Right cardiac atrium (tissue), 5 donors: Measurements from ENCODE around the gene THSD7B. TPM values are rescaled to one million over a fixed set of nuclear protein-coding genes. Genes with fewer than 3 reads are reported as not detected.

ENCODE experiments used
- ATAC-seq, 2 donors: fragments of 200-7000 bp; cut with Tn5 transposase; one replicate each; pipeline versions ENCODE4 v1.8.0 to v1.9.1; 2020; ENCODE audit warnings: moderate library complexity in 2 of 2, mild to moderate bottlenecking in 1 of 2
- DNase-seq, 3 donors: peaks; one replicate each; pipeline ENCODE4 v3.0.0-alpha.2; 2020
- H3K27ac ChIP-seq: one replicate; pipeline ENCODE4 v1.5.1; 2013; ENCODE audit warnings: mild to moderate bottlenecking, low read length, control low read depth, moderate library complexity
- H3K27me3 ChIP-seq: one replicate; pipeline ENCODE4 v1.6.1; 2013; ENCODE audit not compliant: control insufficient read depth, insufficient read depth
- H3K4me1 ChIP-seq: one replicate; pipeline ENCODE4 v1.6.1; 2013; ENCODE audit warnings: low read length; ENCODE audit not compliant: control insufficient read depth, insufficient read depth
- H3K4me3 ChIP-seq: one replicate; pipeline ENCODE4 v1.5.1; 2013; ENCODE audit warnings: low read length, control low read depth
- H3K9me3 ChIP-seq: one replicate; pipeline ENCODE4 v1.6.1; 2013; ENCODE audit warnings: low read length; ENCODE audit not compliant: control insufficient read depth
- WGBS: extraction: QIAGEN DNeasy Blood & Tissue Kit; methylation state at CpG from one replicate; pipeline ENCODE4 v1.1.7; 2013; 5-methylcytosine and 5-hydroxymethylcytosine counted together
- intact Hi-C, 4 donors: fragments of 100-400 bp; cut with DNase I; formaldehyde crosslinking; loops; one replicate each; pipeline versions ENCODE4 v1.11.0 to v1.14.0; 2022 to 2023
- polyA plus RNA-seq: library from polyadenylated mRNA; stranded (reverse); fragments of 200-250 nt; gene quantifications from one replicate; pipeline ENCODE4 v1.2.3, GENCODE V29; 2013
- total RNA-seq, 4 donors: library from RNA; stranded (reverse); fragmentation: NEBNext Ultra II Directional; extraction: Animal tissue kit (Norgen Biotek cat#: 25700); gene quantifications; one replicate each; pipeline ENCODE4 v1.2.1, GENCODE V29; 2021
- donor health status: healthy with polysubstance abuse.
- donor health status: DM: no; HTN: yes; CAD: no.
- donor health status: DM: no; HTN: no; CAD: no.
- donor health status: DM: no; HTN: yes; CAD: no; lungs with severe emphysema.
- donor health status: DM: yes; HTN: yes; CAD: no.

Gene THSD7B
- total and polyA plus RNA-seq, 5 donors = 0.14 to 0.76 (median 0.19) TPM

- Histone ChIP-seq H3K4me1 (no peaks in the 10 kb centered on the region), H3K9me3 (no peaks in the 10 kb centered on the region), H3K27ac (no peak overlapping the region), H3K4me3 (no peak overlapping the region), H3K27me3 (no peaks in the 10 kb centered on the region)
- intact Hi-C loops = no loop called here
- WGBS = 96% methylated on average over 1 of the region's 1 CpG
- DNase-seq = no peak
- ATAC-seq = no peak
Observed at GRCh38 chr2:136997557-136997956, 232.2 kb downstream of the THSD7B start.

- intact Hi-C loops = no loop called here
- Histone ChIP-seq H3K4me3 (no peak overlapping the region), H3K4me1 (no peaks in the 10 kb centered on the region), H3K9me3 (no peaks in the 10 kb centered on the region), H3K27ac (no peak overlapping the region), H3K27me3 (no peaks in the 10 kb centered on the region)
- no peak for DNase-seq
- no peak for ATAC-seq
- WGBS = 80% methylated on average over 2 of the region's 2 CpGs
Observed at GRCh38 chr2:137000811-137001210, 235.5 kb downstream of the THSD7B start.

GRCh38 chr2:137002896-137003295, 237.6 kb downstream of the THSD7B start:
- intact Hi-C loops = no loop called here
- 77% methylated on average over 1 of the region's 1 CpG for WGBS

GRCh38 chr2:137005210-137005609, 239.9 kb downstream of the THSD7B start:
- ATAC-seq (no peak), DNase-seq (no peak)
- Histone ChIP-seq H3K9me3 (no peaks in the 10 kb centered on the region), H3K4me1 (no peaks in the 10 kb centered on the region), H3K27ac (no peak overlapping the region), H3K4me3 (no peak overlapping the region), H3K27me3 (no peaks in the 10 kb centered on the region)
- 55% methylated on average over 2 of the region's 2 CpGs for WGBS
- intact Hi-C loops = no loop called here

More at GRCh38 chr2:137002896-137003295, 237.6 kb downstream of the THSD7B start:
- ATAC-seq (no peak), DNase-seq (no peak)
- H3K27me3 ChIP-seq = no peaks in the 10 kb centered on the region
- no peaks in the 10 kb centered on the region for H3K9me3 ChIP-seq
- H3K27ac ChIP-seq = no peak overlapping the region
- no peak overlapping the region for H3K4me3 ChIP-seq
- no peaks in the 10 kb centered on the region for H3K4me1 ChIP-seq

- intact Hi-C loops = no loop called here
- no peak for DNase-seq
- Histone ChIP-seq H3K9me3 (no peaks in the 10 kb centered on the region), H3K27me3 (no peaks in the 10 kb centered on the region), H3K27ac (no peak overlapping the region), H3K4me1 (no peaks in the 10 kb centered on the region), H3K4me3 (no peak overlapping the region)
- no peak for ATAC-seq
Observed at GRCh38 chr2:137007938-137008337, 242.6 kb downstream of the THSD7B start.

GRCh38 chr2:137009953-137010352, 244.6 kb downstream of the THSD7B start:
- Histone ChIP-seq H3K4me1 (no peaks in the 10 kb centered on the region), H3K9me3 (no peaks in the 10 kb centered on the region), H3K27me3 (no peaks in the 10 kb centered on the region), H3K4me3 (no peak overlapping the region), H3K27ac (no peak overlapping the region)
- no peak for DNase-seq
- ATAC-seq = no peak
- intact Hi-C loops = no loop called here
- 78% methylated on average over 2 of the region's 2 CpGs for WGBS

GRCh38 chr2:137020452-137021196, 255.3 kb downstream of the THSD7B start:
- ATAC-seq = no peak
- Histone ChIP-seq H3K9me3 (no peaks in the 10 kb centered on the region), H3K4me3 (no peak overlapping the region), H3K27me3 (no peaks in the 10 kb centered on the region), H3K4me1 (no peaks in the 10 kb centered on the region), H3K27ac (no peak overlapping the region)
- intact Hi-C loops = no loop called here
- DNase-seq = no peak
- 76% methylated on average over 11 of the region's 11 CpGs for WGBS

GRCh38 chr2:137021763-137022162, 256.4 kb downstream of the THSD7B start:
- Histone ChIP-seq H3K4me1 (no peaks in the 10 kb centered on the region), H3K9me3 (no peaks in the 10 kb centered on the region), H3K4me3 (no peak overlapping the region), H3K27me3 (no peaks in the 10 kb centered on the region), H3K27ac (no peak overlapping the region)
- ATAC-seq (no peak), DNase-seq (no peak)
- WGBS = 84% methylated on average over 3 of the region's 3 CpGs
- intact Hi-C loops = no loop called here

GRCh38 chr2:137023205-137023604, 257.9 kb downstream of the THSD7B start:
- H3K27ac ChIP-seq = no peak overlapping the region
- no peaks in the 10 kb centered on the region for H3K27me3 ChIP-seq
- DNase-seq (no peak), ATAC-seq (no peak)
- WGBS = 29% methylated on average over 2 of the region's 2 CpGs
- no peaks in the 10 kb centered on the region for H3K9me3 ChIP-seq
- intact Hi-C loops = no loop called here
- no peak overlapping the region for H3K4me3 ChIP-seq
- no peaks in the 10 kb centered on the region for H3K4me1 ChIP-seq

- Histone ChIP-seq H3K27ac (no peak overlapping the region), H3K27me3 (no peaks in the 10 kb centered on the region), H3K4me1 (no peaks in the 10 kb centered on the region), H3K9me3 (no peaks in the 10 kb centered on the region), H3K4me3 (no peak overlapping the region)
- WGBS = 90% methylated on average over 4 of the region's 4 CpGs
- ATAC-seq (no peak), DNase-seq (no peak)
- intact Hi-C loops = no loop called here
Observed at GRCh38 chr2:137031731-137032130, 266.4 kb downstream of the THSD7B start.

GRCh38 chr2:137036619-137037018, 271.3 kb downstream of the THSD7B start:
- Histone ChIP-seq H3K27me3 (no peaks in the 10 kb centered on the region), H3K4me1 (no peaks in the 10 kb centered on the region), H3K4me3 (no peak overlapping the region), H3K9me3 (no peaks in the 10 kb centered on the region), H3K27ac (no peak overlapping the region)
- DNase-seq = no peak
- intact Hi-C loops = no loop called here
- WGBS = 94% methylated on average over 1 of the region's 1 CpG
- ATAC-seq = no peak
